HG02870 (cell line): ENCODE data around the gene HSPB2.

ENCODE experiments used
- ATAC-seq: cut with Tn5 transposase; IDR thresholded peaks from one replicate; pipeline ENCODE4 v1.9.1; 2021; ENCODE audit warnings: mild to moderate bottlenecking, moderate library complexity; ENCODE audit not compliant: unreplicated experiment

The HSPB2 gene

GRCh38 chr11:111937461-111937769, 24.9 kb downstream of the HSPB2 start:
- no peak for ATAC-seq

GRCh38 chr11:111937844-111938243, 25.3 kb downstream of the HSPB2 start:
- ATAC-seq, result no peak

- ATAC-seq, result peak; percentile 93
Measured at GRCh38 chr11:111938687-111939160, 26.2 kb downstream of the HSPB2 start.

GRCh38 chr11:111939836-111940604, 27.5 kb downstream of the HSPB2 start:
- ATAC-seq, result no peak

- ATAC-seq, result no peak
Measured at GRCh38 chr11:111941963-111942362, 29.4 kb downstream of the HSPB2 start.

GRCh38 chr11:111942829-111943228, 30.3 kb downstream of the HSPB2 start:
- no peak for ATAC-seq

GRCh38 chr11:111944139-111944538, 31.6 kb downstream of the HSPB2 start:
- ATAC-seq, result no peak

- no peak for ATAC-seq
Measured at GRCh38 chr11:111944651-111945051, 32.1 kb downstream of the HSPB2 start.

GRCh38 chr11:111945198-111945597, 32.7 kb downstream of the HSPB2 start:
- ATAC-seq, result no peak

GRCh38 chr11:111946499-111946898, 34.0 kb downstream of the HSPB2 start:
- ATAC-seq, result no peak

GRCh38 chr11:111947143-111947542, 34.6 kb downstream of the HSPB2 start:
- no peak for ATAC-seq

GRCh38 chr11:111949519-111950426, 37.2 kb downstream of the HSPB2 start:
- ATAC-seq, result no peak

- ATAC-seq, result no peak
Measured at GRCh38 chr11:111951565-111951964, 39.0 kb downstream of the HSPB2 start.

- ATAC-seq, result no peak
Measured at GRCh38 chr11:111954154-111954553, 41.6 kb downstream of the HSPB2 start.

- ATAC-seq, result no peak
Measured at GRCh38 chr11:111957663-111958444, 45.3 kb downstream of the HSPB2 start.

GRCh38 chr11:111960916-111961315, 48.4 kb downstream of the HSPB2 start:
- no peak for ATAC-seq

- ATAC-seq, result no peak
Measured at GRCh38 chr11:111961389-111962300, 49.1 kb downstream of the HSPB2 start.
